ENCODE results near the gene BICRAL.

DNA sequence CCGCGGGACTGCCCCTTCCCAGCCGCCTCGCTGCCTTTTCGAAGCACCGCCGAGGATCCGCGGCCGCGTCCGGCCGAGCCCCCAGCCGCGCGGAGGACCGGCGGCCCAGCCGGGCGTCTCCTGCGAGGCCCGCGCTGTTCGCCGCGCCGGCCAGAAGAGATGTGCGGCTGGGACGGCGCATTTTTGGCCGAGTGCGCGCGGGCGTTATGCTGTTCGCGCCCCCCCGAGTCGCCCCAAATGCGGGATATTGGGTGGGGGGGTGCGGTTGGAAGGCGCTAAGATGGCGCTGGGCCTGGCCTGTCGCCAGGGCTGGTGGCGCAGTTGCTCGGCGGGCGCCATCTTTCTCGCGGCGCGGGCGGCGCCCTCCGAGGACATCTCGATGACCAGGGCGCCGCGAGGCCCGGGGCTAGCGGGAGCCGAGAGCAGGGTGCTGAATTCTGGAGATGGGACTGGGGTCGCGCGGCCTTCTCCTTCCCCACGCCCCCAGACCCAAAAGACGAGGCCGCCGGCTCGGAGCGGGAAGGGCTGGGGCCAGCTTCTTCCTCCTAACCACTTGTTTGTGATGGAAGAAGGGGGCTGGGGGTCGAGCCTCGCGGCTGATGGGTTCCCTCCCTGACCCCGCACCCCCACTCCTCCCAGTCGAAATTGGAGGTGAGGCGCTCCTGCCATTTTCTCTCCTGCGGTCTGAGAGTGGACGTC lies 1.5 kb downstream of the BICRAL start:
- TF ChIP-seq, protein P1, sequence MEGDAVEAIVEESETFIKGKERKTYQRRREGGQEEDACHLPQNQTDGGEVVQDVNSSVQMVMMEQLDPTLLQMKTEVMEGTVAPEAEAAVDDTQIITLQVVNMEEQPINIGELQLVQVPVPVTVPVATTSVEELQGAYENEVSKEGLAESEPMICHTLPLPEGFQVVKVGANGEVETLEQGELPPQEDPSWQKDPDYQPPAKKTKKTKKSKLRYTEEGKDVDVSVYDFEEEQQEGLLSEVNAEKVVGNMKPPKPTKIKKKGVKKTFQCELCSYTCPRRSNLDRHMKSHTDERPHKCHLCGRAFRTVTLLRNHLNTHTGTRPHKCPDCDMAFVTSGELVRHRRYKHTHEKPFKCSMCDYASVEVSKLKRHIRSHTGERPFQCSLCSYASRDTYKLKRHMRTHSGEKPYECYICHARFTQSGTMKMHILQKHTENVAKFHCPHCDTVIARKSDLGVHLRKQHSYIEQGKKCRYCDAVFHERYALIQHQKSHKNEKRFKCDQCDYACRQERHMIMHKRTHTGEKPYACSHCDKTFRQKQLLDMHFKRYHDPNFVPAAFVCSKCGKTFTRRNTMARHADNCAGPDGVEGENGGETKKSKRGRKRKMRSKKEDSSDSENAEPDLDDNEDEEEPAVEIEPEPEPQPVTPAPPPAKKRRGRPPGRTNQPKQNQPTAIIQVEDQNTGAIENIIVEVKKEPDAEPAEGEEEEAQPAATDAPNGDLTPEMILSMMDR (conservative IDR thresholded peaks at IDR 0.05), result no peak
- TF ChIP-seq ZFX (IDR thresholded peaks at IDR 0.05), result peak; percentile 86
